ENCODE data around the gene CNST. TPM values are rescaled to one million over a fixed set of nuclear protein-coding genes. Genes with fewer than 3 reads are reported as not detected.

Gene CNST
- total and polyA plus RNA-seq, 2 of the 13 experiments (the other 11 are each of a cell fraction or from before 2014, with no cell fraction given), result 6.3 to 12.4 TPM

GRCh38 chr1:246689409-246690008, 123.3 kb downstream of the CNST start (continued):
- no peak for TF ChIP-seq ZNF142 (CRISPR knock-in tag; IDR thresholded peaks at IDR 0.05)
- peak; percentile 40; the same call in 1 of the 2 replicates for TF ChIP-seq TFDP2 (CRISPR knock-in tag; IDR thresholded peaks at IDR 0.05)
- no peak for TF ChIP-seq STAT6 (CRISPR knock-in tag; IDR thresholded peaks at IDR 0.05; ENCODE audit: borderline replicate concordance)
- no peak for TF ChIP-seq ZNF383 (CRISPR knock-in tag; IDR thresholded peaks at IDR 0.05; ENCODE audit: borderline replicate concordance)
- TF ChIP-seq, protein P1, sequence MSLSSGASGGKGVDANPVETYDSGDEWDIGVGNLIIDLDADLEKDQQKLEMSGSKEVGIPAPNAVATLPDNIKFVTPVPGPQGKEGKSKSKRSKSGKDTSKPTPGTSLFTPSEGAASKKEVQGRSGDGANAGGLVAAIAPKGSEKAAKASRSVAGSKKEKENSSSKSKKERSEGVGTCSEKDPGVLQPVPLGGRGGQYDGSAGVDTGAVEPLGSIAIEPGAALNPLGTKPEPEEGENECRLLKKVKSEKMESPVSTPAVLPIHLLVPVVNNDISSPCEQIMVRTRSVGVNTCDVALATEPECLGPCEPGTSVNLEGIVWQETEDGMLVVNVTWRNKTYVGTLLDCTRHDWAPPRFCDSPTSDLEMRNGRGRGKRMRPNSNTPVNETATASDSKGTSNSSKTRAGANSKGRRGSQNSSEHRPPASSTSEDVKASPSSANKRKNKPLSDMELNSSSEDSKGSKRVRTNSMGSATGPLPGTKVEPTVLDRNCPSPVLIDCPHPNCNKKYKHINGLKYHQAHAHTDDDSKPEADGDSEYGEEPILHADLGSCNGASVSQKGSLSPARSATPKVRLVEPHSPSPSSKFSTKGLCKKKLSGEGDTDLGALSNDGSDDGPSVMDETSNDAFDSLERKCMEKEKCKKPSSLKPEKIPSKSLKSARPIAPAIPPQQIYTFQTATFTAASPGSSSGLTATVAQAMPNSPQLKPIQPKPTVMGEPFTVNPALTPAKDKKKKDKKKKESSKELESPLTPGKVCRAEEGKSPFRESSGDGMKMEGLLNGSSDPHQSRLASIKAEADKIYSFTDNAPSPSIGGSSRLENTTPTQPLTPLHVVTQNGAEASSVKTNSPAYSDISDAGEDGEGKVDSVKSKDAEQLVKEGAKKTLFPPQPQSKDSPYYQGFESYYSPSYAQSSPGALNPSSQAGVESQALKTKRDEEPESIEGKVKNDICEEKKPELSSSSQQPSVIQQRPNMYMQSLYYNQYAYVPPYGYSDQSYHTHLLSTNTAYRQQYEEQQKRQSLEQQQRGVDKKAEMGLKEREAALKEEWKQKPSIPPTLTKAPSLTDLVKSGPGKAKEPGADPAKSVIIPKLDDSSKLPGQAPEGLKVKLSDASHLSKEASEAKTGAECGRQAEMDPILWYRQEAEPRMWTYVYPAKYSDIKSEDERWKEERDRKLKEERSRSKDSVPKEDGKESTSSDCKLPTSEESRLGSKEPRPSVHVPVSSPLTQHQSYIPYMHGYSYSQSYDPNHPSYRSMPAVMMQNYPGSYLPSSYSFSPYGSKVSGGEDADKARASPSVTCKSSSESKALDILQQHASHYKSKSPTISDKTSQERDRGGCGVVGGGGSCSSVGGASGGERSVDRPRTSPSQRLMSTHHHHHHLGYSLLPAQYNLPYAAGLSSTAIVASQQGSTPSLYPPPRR (CRISPR knock-in tag; IDR thresholded peaks at IDR 0.05; ENCODE audit: borderline replicate concordance), result no peak
- TF ChIP-seq MYC (CRISPR knock-in tag; IDR thresholded peaks at IDR 0.05; ENCODE audit: borderline replicate concordance), result no peak
- TF ChIP-seq ZFP36L1 (CRISPR knock-in tag; IDR thresholded peaks at IDR 0.05), result no peak
- TF ChIP-seq HDAC1 (CRISPR knock-in tag; IDR thresholded peaks at IDR 0.05), result no peak
- TF ChIP-seq, protein P2, sequence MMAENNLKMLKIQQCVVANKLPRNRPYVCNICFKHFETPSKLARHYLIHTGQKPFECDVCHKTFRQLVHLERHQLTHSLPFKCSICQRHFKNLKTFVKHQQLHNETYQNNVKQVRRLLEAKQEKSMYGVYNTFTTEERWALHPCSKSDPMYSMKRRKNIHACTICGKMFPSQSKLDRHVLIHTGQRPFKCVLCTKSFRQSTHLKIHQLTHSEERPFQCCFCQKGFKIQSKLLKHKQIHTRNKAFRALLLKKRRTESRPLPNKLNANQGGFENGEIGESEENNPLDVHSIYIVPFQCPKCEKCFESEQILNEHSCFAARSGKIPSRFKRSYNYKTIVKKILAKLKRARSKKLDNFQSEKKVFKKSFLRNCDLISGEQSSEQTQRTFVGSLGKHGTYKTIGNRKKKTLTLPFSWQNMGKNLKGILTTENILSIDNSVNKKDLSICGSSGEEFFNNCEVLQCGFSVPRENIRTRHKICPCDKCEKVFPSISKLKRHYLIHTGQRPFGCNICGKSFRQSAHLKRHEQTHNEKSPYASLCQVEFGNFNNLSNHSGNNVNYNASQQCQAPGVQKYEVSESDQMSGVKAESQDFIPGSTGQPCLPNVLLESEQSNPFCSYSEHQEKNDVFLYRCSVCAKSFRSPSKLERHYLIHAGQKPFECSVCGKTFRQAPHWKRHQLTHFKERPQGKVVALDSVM (CRISPR knock-in tag; IDR thresholded peaks at IDR 0.05), result peak; percentile 39; the same call in 1 of the 2 replicates
- TF ChIP-seq ZNF816 (CRISPR knock-in tag; IDR thresholded peaks at IDR 0.05; ENCODE audit: borderline replicate concordance), result no peak

Data from HepG2 (cell line).